ENCODE results near the gene FSTL1.

Gene FSTL1

GRCh38 chr3:120348065-120348990 is 102.5 kb downstream of the FSTL1 start:
- H3K36me3 ChIP-seq (ENCODE audit: control insufficient read depth, low read depth, low read length) = peaks cover 3% of the 10 kb centered on the region
- H3K27me3 ChIP-seq (ENCODE audit: control insufficient read depth, insufficient read depth, low read length) = peaks cover 24% of the 10 kb centered on the region
- H3K27ac ChIP-seq (ENCODE audit: low read length) = no peak overlapping the region
- H3K4me1 ChIP-seq (ENCODE audit: control insufficient read depth, low read depth, low read length) = peaks cover 12% of the 10 kb centered on the region
- H3K9ac ChIP-seq (ENCODE audit: low read length) = peak overlapping the region; percentile 76
- no peaks in the 10 kb centered on the region for H3K9me3 ChIP-seq (ENCODE audit: control insufficient read depth, low read depth, low read length)
- peak overlapping the region; percentile 66 for H3K4me3 ChIP-seq (ENCODE audit: low read length)

DNA sequence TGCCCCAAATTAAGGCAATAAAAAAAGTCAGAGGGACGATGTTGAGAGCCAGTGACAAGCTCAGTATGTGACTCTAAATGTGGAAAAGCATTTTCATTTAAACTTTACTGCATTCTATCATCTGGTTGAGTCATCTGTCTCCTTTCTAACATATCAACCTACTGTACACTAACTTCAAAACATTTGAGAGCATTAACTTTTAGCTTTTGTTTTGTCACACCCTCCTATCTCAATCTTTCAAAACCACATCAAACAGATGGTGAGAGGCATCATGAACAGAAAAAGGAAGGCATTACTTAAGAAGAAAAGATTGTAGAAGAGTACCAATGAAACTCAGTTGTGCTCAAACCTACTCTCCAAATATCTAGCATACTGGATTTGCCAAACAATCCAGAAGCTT is 106.4 kb downstream of the FSTL1 start:
- H3K9ac ChIP-seq (ENCODE audit: low read length) = no peak overlapping the region
- peaks cover 3% of the 10 kb centered on the region for H3K9me3 ChIP-seq (ENCODE audit: control insufficient read depth, low read depth, low read length)
- H3K27me3 ChIP-seq (ENCODE audit: control insufficient read depth, insufficient read depth, low read length) = peaks cover 13% of the 10 kb centered on the region
- no peak overlapping the region for H3K27ac ChIP-seq (ENCODE audit: low read length)
- peaks cover 11% of the 10 kb centered on the region for H3K4me1 ChIP-seq (ENCODE audit: control insufficient read depth, low read depth, low read length)
- H3K36me3 ChIP-seq (ENCODE audit: control insufficient read depth, low read depth, low read length) = peaks cover 3% of the 10 kb centered on the region
- no peak overlapping the region for H3K4me3 ChIP-seq (ENCODE audit: low read length)
